NCI-H1048 (cell line): ENCODE results near the gene ZDHHC8.

Experiments
- DNase-seq: peaks from one replicate; lab custom pipeline; 2025; lab: John Stamatoyannopoulos, UW

Gene ZDHHC8

GRCh38 chr22:20130319-20130718, 1.3 kb upstream of the ZDHHC8 start:
- no peak for DNase-seq

GRCh38 chr22:20130731-20131596, 640 bp upstream of the ZDHHC8 start:
- no peak for DNase-seq

GRCh38 chr22:20131859-20132685, 468 bp downstream of the ZDHHC8 start:
- no peak for DNase-seq

- DNase-seq, result no peak
These were observed 1.2 kb downstream of the ZDHHC8 start for GRCh38 chr22:20132686-20133246.

- no peak for DNase-seq
These were observed 2.4 kb downstream of the ZDHHC8 start for GRCh38 chr22:20133930-20134549.

GRCh38 chr22:20135265-20135664, 3.7 kb downstream of the ZDHHC8 start:
- DNase-seq, result no peak

GRCh38 chr22:20135806-20136602, 4.4 kb downstream of the ZDHHC8 start:
- DNase-seq, result no peak

GRCh38 chr22:20136603-20136873, 4.9 kb downstream of the ZDHHC8 start:
- DNase-seq, result no peak

GRCh38 chr22:20137113-20137512, 5.5 kb downstream of the ZDHHC8 start:
- no peak for DNase-seq

GRCh38 chr22:20137671-20138416, 6.2 kb downstream of the ZDHHC8 start:
- DNase-seq, result no peak

GRCh38 chr22:20138417-20138738, 6.8 kb downstream of the ZDHHC8 start:
- DNase-seq, result no peak

GRCh38 chr22:20138868-20139267, 7.3 kb downstream of the ZDHHC8 start:
- DNase-seq, result no peak

- DNase-seq, result no peak
These were observed 7.9 kb downstream of the ZDHHC8 start for GRCh38 chr22:20139391-20140106.

GRCh38 chr22:20140107-20140445, 8.5 kb downstream of the ZDHHC8 start:
- DNase-seq, result no peak

GRCh38 chr22:20140521-20140964, 8.9 kb downstream of the ZDHHC8 start:
- DNase-seq, result no peak

- no peak for DNase-seq
These were observed 9.8 kb downstream of the ZDHHC8 start for GRCh38 chr22:20141186-20142077.

GRCh38 chr22:20142711-20143621, 11.4 kb downstream of the ZDHHC8 start:
- DNase-seq, result no peak

GRCh38 chr22:20143883-20144665, 12.5 kb downstream of the ZDHHC8 start:
- no peak for DNase-seq
